GM18511 (cell line): ENCODE results near the gene XPOT.

Experiments
- ATAC-seq: cut with Tn5 transposase; IDR thresholded peaks from one replicate; pipeline ENCODE4 v1.9.1; 2021; ENCODE audit warnings: mild to moderate bottlenecking, moderate library complexity; ENCODE audit not compliant: unreplicated experiment

XPOT gene

DNA sequence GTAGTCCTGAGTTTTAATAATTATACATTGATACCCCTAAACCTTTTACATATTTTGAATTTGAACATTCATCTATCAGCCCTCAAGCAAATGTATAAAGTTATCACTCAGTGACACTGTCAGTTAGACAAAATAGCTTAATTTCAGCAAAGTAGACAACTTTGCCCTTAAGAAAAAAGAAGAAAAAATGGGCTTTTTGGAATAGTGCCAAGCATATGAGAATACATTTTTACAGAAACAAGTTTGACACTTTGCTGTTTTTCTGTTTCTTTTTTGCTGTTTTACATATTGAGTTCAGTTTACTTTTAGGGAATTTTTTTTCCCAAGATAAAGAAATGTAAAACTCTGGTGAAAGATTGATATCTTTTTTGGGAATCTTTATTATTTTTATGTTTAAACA lies 62.0 kb downstream of the XPOT start:
- ATAC-seq: no peak

DNA sequence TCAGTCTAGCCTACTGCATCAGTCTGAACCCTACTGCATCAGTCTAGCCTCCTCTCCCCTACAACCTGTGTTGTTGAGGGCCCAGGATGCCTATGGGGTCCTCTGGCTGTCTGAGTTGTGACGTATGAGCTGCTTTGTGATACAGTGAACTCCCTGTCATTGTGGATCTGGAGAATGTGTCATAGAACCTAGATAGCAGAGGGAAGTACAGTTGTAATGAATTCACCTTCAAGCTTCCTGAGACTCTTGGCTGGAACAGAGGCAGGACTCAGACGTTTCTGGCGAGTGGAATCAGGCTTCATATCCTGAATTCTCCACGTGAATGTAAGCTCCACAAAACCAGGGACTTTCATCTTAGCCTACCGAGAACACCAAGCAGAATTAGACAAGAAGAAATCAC lies 64.8 kb downstream of the XPOT start:
- ATAC-seq: no peak

DNA sequence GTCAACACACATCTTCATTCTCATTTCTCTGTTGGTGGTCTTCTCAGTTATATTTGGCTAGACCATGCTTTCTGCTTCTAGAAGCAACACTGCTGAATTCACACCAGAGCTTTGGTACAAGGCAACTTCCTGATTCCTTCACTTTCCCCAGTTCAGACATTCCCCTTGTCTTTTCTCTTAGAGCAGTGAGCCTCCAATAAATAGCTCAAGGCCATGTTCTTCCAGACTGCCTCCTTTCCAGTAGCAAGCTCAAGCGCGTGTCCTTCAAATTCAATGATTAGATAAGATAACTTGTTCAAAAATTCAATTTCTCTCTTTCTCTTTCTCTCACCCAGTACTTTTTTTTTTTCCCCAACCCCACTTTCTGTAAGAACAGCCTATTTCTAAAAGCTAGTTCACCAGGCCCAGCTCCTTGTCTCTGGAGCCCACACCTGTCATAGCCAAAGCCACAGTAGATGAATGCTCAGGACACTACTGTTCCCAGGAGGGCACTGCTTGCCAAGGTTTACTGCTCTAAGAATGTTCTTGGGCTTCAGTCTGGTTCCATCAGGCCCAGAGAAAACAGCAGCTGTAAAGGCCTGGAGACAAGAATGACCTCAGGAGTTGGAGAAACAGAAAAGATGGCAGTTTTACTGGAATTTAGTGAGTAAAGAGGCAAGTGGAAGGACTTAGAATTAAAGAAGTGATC lies 65.4 kb downstream of the XPOT start:
- ATAC-seq: no peak

DNA sequence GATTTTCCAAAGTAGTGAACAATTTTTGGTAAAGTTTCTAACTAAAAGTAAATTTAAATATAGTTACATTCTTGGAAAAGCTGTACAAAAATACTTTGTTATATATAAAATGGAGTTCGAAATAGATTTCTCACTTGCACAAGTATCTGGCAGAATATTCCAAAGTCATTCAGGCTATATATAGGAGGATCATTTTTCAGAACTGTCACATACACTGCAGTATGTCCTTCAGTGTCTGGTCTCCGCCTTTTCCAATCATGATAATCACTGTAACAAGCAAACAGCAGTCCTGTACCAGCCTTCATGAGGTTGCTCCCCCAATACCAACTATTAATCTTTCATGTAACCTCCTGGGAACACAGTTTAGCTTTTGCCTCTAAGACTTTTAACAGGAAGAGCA lies 66.3 kb downstream of the XPOT start:
- ATAC-seq: no peak

DNA sequence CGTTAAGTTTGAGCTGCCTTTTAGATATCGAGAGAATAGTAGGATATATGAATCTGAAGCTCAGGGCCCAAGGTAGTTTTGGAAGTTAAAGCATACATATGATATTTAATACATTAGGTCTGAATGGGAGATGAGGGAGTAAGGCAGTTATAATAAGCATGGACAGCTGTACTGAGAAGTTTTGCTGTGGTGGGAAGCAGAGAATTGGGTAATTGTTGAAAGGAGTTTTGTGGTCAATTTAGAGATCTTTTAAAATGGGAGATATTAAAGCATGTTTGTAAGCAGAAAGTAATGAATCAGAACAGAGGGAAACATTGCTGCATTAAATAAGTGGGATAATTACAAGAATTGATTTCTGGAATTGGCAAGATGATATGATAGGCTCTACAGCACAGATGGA lies 69.0 kb downstream of the XPOT start:
- no peak for ATAC-seq

DNA sequence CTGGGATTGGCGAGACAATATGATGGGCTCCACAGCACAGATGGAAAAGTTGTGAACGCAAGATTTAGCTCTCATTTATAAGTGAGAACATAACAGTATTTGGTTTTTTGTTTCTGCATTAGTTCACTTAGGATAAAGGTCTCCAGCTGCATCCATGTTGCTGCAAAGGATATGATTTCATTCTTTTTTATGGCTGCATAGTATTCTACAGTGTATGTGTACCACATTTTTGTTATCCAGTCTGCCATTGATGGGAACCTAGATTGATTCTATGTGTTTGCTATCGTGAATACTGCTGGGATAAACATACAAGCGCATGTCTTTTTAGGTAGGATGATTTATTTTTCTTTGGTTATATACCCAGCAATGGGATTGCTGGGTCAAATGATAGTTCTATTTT lies 71.3 kb downstream of the XPOT start:
- ATAC-seq: no peak

DNA sequence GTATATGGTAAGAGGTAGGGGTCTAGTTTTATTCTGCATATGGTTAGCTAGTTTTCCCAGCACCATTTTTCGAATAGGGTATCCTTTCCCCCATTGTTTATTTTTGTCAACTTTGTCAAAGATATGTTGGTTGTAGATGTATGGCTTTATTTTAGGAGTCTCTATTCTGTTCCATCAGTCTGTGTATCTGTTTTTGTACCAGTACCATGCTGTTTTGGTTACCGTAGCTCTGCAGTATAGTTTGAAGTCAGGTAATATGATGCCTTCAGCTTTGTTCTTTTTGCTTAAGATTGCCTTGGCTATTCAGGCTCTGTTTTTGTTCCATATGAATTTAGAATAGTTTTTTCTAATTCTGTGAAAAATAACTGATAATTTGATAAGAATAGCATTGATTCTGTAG lies 72.7 kb downstream of the XPOT start:
- ATAC-seq: no peak

DNA sequence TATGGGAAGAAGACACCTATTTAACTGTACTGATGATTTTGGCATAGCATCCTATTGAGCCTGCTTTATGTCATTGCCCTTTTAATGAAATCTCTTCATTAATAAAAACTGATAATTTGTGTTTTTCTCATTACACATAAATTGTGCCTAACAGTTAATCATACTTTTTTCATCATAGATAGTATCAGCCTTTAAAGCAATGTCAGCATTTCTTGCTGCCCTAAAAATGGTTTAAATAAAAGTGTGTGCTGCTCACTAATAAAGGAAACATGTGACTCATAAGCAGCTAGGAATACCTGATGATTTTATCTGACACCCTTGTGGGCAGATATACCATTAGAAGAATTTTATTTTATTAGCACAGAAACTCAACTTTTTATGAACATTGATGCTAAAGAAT lies 74.5 kb downstream of the XPOT start:
- ATAC-seq: no peak

DNA sequence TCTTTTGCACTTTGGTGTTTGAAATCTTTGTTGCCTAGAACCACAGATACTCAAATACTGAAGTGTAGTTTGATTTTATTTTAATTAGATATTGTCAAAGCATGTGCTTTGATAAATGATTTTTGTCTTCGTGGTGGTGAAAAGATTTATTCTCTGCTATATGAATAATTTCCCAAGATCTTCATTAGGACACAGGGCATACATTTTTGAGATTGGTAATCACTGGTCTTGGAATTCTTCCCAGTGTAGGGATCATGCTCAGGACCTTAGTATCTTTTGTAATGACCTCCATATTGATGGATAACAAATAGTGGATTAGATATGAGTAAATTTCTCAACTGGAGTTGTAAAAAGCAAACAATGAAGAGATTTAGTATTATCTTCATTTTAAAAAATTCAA lies 76.0 kb downstream of the XPOT start:
- ATAC-seq: no peak

DNA sequence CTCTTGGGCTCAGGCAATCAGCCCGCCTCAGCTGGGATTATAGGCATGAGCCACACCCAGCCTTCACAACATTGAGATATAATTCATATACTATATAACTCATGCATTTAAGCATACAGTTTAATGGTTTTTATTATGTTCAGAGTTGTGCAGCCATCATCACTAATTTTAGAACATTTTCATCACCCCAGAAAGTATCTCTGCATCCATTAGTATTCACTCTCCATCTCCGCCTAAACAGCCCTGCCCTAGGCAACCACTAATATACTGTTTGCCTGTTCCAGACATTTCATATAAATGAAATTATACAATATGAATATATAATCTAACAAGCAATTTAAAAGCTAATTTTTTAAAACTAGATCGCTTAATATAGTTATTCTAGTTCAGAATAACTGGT lies 82.5 kb downstream of the XPOT start:
- no peak for ATAC-seq

DNA sequence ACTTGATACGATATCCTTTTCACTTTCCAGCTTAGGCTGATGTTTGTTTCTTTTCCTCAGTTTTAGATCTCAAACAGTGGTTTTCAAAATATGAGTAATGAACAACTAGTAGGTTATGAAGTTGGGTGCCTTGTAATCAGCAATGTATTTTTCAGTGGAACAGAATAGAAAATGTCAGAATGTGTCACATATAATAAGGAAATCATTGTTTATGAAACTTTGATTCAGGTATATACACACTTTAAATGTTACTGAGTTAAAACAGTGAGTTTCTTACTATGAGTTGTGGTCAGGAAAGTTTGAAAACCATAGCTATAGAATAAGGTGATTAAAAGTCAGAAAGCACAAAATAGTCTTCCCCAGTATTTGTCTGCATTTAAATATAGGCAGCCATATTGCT lies 87.5 kb downstream of the XPOT start:
- ATAC-seq: no peak

DNA sequence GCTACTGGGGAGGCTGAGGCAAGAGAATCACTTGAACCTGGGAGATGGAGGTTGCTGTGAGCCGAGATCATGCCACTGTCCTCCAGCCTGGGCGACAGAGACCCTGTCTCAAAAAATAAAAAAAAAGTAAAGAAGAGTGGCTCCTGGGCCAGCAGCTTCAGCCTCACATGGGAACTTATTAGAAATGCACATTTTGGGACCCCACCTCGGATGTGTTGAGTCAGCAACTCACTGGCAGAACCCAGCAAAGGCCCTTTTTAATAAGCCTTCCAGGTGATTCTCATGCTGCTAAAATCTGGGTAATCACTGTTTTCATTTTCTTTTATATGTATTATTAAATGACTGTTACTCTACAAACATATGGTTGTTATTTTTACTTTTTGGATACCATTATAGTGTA lies 89.3 kb downstream of the XPOT start:
- no peak for ATAC-seq

DNA sequence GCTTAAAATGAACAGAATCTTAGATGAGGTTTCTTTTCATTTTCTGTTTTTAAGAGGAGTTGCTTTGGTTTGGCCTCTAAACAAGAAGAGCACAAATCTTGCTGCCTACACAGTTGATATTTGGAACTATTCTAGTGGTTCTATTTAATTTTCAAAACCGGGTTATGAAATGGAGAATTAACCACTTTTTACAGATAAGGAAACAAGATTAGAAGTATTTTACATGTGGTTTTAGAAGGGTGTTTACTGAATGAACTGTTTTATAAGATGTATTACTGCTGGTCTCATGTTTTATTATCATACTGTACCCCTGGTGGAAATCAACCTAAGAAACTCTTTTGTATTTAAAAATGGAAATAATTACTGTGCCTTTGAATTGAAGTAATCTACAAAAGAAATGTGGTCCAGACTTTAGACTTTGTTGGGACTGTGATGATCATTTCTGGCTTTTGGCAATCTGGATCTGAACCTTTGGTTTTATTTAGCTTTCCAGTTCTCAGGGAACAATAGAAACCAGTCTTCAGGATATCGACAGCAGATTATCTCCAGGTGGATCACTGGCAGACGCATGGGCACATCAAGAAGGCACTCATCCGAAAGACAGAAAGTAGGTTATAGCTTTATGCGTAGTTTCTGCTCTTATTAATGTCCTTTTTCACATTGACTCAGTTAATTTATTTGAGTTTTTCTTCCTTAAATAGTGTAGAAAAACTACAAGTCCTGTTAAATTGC lies 91.0 kb downstream of the XPOT start:
- no peak for ATAC-seq

DNA sequence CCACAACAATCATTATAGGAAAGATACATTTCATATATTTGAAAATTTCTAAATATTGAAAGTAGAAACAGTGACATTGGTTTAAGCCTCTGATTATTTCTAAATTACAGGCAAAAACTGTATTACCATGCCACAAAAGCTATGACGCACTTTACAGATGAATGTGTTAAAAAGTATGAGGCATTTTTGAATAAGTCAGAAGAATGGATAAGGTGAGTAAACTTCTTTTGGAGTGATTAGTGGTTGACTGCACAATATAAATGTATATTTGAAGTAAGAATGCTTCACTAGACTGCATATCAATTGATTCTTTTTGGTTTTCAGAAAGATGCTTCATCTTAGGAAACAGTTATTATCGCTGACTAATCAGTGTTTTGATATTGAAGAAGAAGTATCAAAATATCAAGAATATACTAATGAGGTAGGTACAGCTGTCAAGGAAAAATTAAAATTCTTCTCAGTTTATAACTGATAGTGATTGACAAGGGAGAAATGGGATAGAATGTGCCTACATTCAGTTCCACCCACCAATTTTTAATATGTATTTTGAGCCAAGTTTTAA lies 92.7 kb downstream of the XPOT start:
- ATAC-seq: no peak

DNA sequence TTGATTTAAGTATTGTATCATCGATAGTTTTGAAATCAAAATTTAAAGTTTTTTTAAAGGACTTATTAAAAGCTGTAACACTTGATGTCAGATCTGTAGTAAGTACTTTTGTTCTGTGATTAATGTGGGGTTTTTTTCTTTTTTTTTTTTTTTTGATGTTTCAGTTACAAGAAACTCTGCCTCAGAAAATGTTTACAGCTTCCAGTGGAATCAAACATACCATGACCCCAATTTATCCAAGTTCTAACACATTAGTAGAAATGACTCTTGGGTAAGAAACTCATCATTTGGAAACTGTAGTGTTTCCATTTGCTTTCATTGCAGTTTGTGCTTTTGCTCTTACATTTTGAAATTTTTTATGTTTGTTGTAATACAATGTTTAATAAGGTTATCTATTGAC lies 93.3 kb downstream of the XPOT start:
- ATAC-seq: no peak

DNA sequence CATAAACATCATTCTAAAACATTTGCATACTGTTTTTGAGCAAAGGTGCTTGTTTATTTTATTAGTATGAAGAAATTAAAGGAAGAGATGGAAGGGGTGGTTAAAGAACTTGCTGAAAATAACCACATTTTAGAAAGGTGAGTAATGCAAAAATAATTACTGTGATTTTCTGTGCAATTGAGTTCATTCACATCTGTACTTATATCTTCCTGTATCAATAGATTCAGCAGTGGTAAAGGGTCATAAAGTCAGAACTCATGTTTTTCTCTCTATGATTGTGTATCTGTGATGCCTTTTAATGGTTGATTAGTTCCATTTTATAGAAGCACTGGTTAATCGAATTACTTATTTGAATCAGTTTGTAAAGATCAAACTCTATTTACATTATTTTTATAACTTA lies 93.7 kb downstream of the XPOT start:
- ATAC-seq: no peak

DNA sequence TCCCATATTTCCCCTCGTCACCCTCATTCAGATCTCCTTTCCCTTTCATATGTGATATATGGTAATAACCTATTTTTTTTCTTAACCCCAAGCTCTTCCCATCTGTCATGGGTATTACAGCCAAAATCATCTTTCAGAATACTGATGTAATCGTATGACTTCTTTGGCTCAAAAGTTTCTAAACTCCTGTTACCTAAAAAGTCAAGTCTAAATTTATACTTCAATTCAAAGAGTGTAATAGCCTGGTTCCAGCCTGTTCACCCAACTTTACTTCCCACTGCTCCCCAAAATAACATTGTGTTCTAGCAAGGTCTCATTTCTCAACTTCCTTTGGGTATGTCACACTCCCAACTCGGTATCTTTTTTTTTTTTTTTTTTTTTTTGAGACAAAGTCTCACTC lies 96.2 kb downstream of the XPOT start:
- no peak for ATAC-seq
